22Rv1 (cell line): ENCODE measurements around the gene GAREM1.
"Not testable (repeated sequence)": the region's sequence is repeated elsewhere in the genome, so short reads cannot be mapped to it uniquely, and the experiment has no call there.

ENCODE experiments used
- H3K27ac ChIP-seq: fragments of 450-650 bp; 2 replicates; pipeline ENCODE4 v1.5.1; 2017
- CTCF ChIP-seq: fragments of 450-650 bp; IDR thresholded peaks from 2 replicates; pipeline ENCODE4 v1.5.1; 2017; ENCODE audit warnings: mild to moderate bottlenecking
- ZFX ChIP-seq: fragments of 450-650 bp; IDR thresholded peaks from 2 replicates; pipeline ENCODE4 v1.6.1; 2017; ENCODE audit warnings: antibody characterized with exemption, borderline replicate concordance

Gene GAREM1

GRCh38 chr18:32297579-32298170 lies 173.0 kb downstream of the GAREM1 start:
- TF ChIP-seq CTCF (no peak), ZFX (no peak)

GRCh38 chr18:32296851-32297250 lies 173.8 kb downstream of the GAREM1 start:
- H3K27ac ChIP-seq, result no peak overlapping the region; the same call in 1 of the 2 replicates
- TF ChIP-seq ZFX (no peak), CTCF (no peak)

More at GRCh38 chr18:32297579-32298170, 173.0 kb downstream of the GAREM1 start:
- H3K27ac ChIP-seq, result no peak overlapping the region

- no peak for TF ChIP-seq CTCF
- no peak for TF ChIP-seq ZFX
- H3K27ac ChIP-seq, result no peak overlapping the region
These were observed 175.1 kb downstream of the GAREM1 start for GRCh38 chr18:32295604-32296003.

- no peak overlapping the region for H3K27ac ChIP-seq
- no peak for TF ChIP-seq CTCF
- TF ChIP-seq ZFX, result no peak
These were observed 177.6 kb downstream of the GAREM1 start for GRCh38 chr18:32293107-32293506.

GRCh38 chr18:32291623-32292022 lies 179.1 kb downstream of the GAREM1 start:
- not testable (repeated sequence) for H3K27ac ChIP-seq

GRCh38 chr18:32290810-32291209 lies 179.9 kb downstream of the GAREM1 start:
- TF ChIP-seq ZFX, result no peak
- no peak for TF ChIP-seq CTCF
- no peak overlapping the region for H3K27ac ChIP-seq

GRCh38 chr18:32289483-32290075 lies 181.1 kb downstream of the GAREM1 start:
- peak; percentile 87 for TF ChIP-seq CTCF
- no peak for TF ChIP-seq ZFX
- H3K27ac ChIP-seq, result no peak overlapping the region
